ENCODE results near the gene ASMT. TPM values are rescaled to one million over a fixed set of nuclear protein-coding genes. Genes with fewer than 3 reads are reported as not detected.

ASMT gene
- total RNA-seq, 4 donors from 2014 or later: 1.1 TPM; not detected in 3

DNA sequence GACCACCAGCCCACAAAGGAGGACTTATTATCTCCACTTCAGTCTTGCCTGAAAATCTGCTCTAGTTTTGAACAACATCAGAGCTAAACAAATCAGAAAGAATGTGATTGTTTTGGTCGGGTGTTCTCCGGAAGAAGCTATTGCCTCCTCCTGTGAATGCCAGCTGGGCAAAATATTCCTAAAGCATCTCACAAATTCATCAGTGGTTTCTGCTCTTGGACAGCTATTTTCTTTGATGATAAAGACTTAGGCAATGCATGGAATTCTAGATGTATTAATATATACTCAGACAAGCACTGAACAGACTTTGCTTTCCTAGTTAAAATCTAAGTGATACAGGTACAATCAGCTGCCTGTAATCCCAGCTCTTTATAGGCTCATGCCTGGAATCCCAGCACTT, 71.8 kb downstream of the ASMT start:
- TF ChIP-seq, protein P1, sequence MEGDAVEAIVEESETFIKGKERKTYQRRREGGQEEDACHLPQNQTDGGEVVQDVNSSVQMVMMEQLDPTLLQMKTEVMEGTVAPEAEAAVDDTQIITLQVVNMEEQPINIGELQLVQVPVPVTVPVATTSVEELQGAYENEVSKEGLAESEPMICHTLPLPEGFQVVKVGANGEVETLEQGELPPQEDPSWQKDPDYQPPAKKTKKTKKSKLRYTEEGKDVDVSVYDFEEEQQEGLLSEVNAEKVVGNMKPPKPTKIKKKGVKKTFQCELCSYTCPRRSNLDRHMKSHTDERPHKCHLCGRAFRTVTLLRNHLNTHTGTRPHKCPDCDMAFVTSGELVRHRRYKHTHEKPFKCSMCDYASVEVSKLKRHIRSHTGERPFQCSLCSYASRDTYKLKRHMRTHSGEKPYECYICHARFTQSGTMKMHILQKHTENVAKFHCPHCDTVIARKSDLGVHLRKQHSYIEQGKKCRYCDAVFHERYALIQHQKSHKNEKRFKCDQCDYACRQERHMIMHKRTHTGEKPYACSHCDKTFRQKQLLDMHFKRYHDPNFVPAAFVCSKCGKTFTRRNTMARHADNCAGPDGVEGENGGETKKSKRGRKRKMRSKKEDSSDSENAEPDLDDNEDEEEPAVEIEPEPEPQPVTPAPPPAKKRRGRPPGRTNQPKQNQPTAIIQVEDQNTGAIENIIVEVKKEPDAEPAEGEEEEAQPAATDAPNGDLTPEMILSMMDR (IDR thresholded peaks at IDR 0.05; ENCODE audit: low read depth): no peak

Other genes with a start within 250 kb of the ASMT start
- 100 to 1,000 TPM; 151 to 341 (median 252) TPM for gene SLC25A6, start 222.9 kb upstream of the ASMT start, total RNA-seq
- gene ASMTL, start 162.2 kb upstream of the ASMT start, total RNA-seq: 10 to 100 TPM; 13.4 to 31.5 (median 24.5) TPM
- 1 to 10 TPM in 3 of 4 donors, under 1 TPM in 1; 0.98 to 7.1 (median 2.7) TPM for gene P2RY8, start 77.9 kb upstream of the ASMT start, total RNA-seq
- 10 to 100 TPM; 16.1 to 49.4 (median 30.6) TPM for gene AKAP17A, start 23.5 kb upstream of the ASMT start, total RNA-seq

All from subcutaneous adipose tissue (tissue), 4 donors.